HG03108 (cell line): ENCODE results near the gene P2RX5.

ENCODE experiments used
- ATAC-seq: cut with Tn5 transposase; IDR thresholded peaks from one replicate; pipeline ENCODE4 v1.9.1; 2021; ENCODE audit warnings: moderate library complexity; ENCODE audit not compliant: unreplicated experiment

Gene P2RX5

GRCh38 chr17:3657874-3658783, 37.8 kb downstream of the P2RX5 start:
- no peak for ATAC-seq

- ATAC-seq, result no peak
Observed at GRCh38 chr17:3657588-3657869, 38.4 kb downstream of the P2RX5 start.

- ATAC-seq, result no peak
Observed at GRCh38 chr17:3656755-3657587, 39.0 kb downstream of the P2RX5 start.

- no peak for ATAC-seq
Observed at GRCh38 chr17:3656353-3656752, 39.6 kb downstream of the P2RX5 start.

GRCh38 chr17:3655766-3656165, 40.2 kb downstream of the P2RX5 start:
- no peak for ATAC-seq

- no peak for ATAC-seq
Observed at GRCh38 chr17:3647769-3648555, 48.0 kb downstream of the P2RX5 start.

DNA sequence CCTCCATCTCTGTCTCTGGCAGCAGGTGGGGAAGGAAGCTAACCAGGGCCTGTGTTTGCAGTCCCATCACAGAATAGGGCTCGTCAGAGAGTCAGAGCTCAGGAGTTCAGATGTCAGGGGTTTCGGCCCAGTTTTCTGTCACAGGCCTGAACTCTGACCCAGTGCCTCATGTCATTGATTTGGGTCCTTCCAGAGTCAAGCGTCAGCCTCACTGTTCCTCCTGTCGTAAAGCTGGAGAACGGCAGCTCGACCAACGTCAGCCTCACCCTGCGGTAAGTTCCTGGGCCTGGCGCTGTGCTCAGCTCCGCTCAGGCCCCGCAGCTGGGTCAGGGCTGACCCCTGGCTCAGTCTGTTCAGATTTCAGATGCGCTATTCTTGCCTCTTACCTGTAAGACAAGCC, 48.7 kb downstream of the P2RX5 start:
- ATAC-seq, result no peak

- no peak for ATAC-seq
Observed at GRCh38 chr17:3645310-3645709, 50.6 kb downstream of the P2RX5 start.

- ATAC-seq, result no peak
Observed at GRCh38 chr17:3643889-3644349, 52.0 kb downstream of the P2RX5 start.

DNA sequence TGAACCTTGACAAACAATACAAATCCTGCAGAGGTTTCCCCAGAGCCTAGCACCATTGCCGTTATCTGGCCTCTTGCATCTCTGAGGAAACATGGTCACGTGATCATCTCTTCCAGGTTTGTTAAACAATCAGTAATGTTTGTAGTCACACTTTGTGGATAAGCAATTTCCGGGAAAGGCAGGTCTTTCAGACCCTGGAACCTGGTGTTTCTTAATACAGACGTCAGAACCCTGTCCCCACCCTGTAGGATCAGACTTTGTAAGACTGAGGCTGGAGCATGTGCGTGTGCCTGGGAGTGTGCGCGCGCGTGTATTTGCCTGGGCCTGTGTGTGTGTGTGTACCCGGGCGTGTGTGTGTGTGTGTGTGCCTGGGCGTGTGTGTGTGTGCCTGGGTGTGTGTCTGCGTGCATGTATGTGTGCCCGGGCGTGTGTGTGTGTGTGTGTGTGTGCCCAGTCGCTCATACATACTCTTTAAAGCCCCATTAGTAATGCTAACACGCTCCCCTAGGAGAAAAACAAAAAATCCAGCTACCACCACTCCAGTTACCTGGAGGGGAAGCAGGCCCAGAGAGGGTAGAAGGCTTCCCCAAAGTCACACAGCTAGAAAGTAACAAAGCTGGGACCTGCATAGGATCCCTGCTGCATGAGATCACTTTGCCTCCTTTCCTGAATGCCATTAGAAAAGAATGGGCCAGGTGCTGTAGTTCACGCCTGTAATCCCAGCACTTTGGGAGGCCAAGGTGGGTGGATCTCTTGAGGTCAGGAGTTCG, 54.1 kb downstream of the P2RX5 start:
- ATAC-seq, result no peak

GRCh38 chr17:3641014-3641413, 54.9 kb downstream of the P2RX5 start:
- ATAC-seq, result no peak

DNA sequence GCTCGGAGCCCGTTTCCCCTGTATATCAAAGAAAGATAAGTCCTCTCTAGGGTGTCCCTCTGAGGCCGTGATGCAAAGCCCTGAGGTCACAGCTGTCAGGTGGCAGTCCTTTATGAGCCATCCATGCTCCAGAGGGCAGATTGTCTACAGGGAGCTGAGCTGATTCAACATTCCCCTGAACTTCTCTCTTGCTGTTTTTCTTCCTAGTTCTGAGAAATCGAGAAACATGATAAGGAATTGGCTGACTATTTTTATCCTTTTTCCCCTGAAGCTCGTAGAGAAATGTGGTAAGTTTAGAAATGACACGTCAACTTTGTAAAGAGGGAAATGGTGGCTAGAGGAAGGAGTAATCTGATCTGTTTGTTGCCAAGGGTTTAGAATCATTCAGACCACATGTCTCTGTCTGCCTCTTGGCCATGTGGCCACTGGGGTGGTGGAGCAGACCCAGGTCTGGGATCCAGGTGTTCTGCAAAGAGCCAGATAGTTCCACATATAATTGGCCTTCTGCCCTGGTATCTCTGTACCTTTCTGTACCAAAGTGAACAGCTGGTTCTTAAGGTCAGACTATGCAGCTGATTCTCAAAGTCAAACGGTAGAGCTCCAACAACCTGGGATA, 55.9 kb downstream of the P2RX5 start:
- no peak for ATAC-seq

DNA sequence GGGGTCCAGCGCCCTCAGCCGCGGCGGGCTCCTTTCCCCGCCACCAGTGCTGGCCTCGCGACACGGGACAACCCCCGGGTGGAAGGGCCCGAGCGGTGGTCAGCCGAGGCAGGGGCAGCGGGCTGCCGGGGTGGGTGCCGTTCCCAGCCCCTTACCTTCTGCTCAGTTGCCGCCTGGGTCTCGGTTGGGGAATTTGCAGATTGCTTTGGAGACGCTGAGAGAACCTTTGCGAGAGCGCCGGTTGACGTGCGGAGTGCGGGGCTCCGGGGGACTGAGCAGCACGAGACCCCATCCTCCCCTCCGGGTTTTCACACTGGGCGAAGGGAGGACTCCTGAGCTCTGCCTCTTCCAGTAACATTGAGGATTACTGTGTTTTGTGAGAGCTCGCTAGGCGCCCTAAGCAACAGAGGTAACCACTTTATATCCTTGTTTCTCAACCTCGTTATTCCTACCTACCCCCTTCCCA, 59.0 kb downstream of the P2RX5 start:
- no peak for ATAC-seq

GRCh38 chr17:3636154-3636907, 59.6 kb downstream of the P2RX5 start, which contains the start of the genes CTNS and SHPK:
Gene CTNS, plus strand, starts transcription at chr17:3636760. Its CDS starts 3,447 bp downstream, at chr17:3640207.
Gene SHPK, minus strand, starts transcription at chr17:3636250. Its CDS starts 31 bp downstream, at chr17:3636219.
- peak; percentile 94 for ATAC-seq

GRCh38 chr17:3635474-3636153, 60.3 kb downstream of the P2RX5 start:
- ATAC-seq, result no peak

GRCh38 chr17:3632287-3632686, 63.7 kb downstream of the P2RX5 start:
- no peak for ATAC-seq

DNA sequence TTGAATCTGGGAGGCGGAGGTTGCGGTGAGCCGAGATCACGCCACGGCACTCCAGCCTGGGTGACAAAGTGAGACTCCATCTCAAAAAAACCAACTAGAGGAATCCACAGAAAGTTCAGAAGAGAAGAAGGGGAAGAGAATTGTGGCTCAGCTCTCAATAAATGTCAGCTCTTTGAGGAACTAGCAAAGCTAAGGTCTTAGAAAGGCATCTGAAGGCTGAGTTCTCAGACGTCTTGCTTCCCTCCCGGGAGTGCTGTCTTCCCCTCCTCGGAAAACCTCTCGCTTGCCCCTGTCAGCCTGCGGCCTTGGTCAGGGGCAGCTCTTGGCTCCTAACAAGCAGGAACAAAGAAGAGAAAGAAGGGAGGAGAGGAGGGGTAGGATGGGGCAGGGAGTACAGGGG, 65.2 kb downstream of the P2RX5 start:
- ATAC-seq, result no peak

- no peak for ATAC-seq
Observed at GRCh38 chr17:3627769-3628167, 68.2 kb downstream of the P2RX5 start.
